ENCODE measurements around the gene C14orf132. TPM values are rescaled to one million over a fixed set of nuclear protein-coding genes. Genes with fewer than 3 reads are reported as not detected.

C14orf132 gene
- polyA plus RNA-seq, 2 donors = 4.2 to 5.9 TPM

GRCh38 chr14:96102081-96102856, 63.1 kb downstream of the C14orf132 start:
- no peaks in the 10 kb centered on the region for H3K9me3 ChIP-seq (ENCODE audit: control insufficient read depth in 2 of 2, insufficient read depth in 1 of 2, low read depth in 1 of 2, low read length in 1 of 2)
- peaks cover 2 to 5% of the 10 kb centered on the region in 2 donors for H3K4me1 ChIP-seq (ENCODE audit: control insufficient read depth in 2 of 2, insufficient read depth in 2 of 2, low read length in 1 of 2)
- WGBS, 2 donors = 67 to 68% methylated on average over 3 of the region's 3 CpGs
- no peaks in the 10 kb centered on the region for H3K27me3 ChIP-seq (ENCODE audit: control insufficient read depth in 1 of 2, insufficient read depth in 2 of 2, low read length in 2 of 2)
- no peak overlapping the region for H3K27ac ChIP-seq (ENCODE audit: low read depth in 2 of 2, low read length in 1 of 2)
- no peak overlapping the region for H3K4me3 ChIP-seq (ENCODE audit: low read depth in 1 of 2, low read length in 2 of 2)
- H3K36me3 ChIP-seq (ENCODE audit: control insufficient read depth in 2 of 2, insufficient read depth in 2 of 2, low read length in 1 of 2) = no peaks in the 10 kb centered on the region

GRCh38 chr14:96103075-96103474, 63.9 kb downstream of the C14orf132 start:
- Histone ChIP-seq H3K36me3 (ENCODE audit: control insufficient read depth in 2 of 2, insufficient read depth in 2 of 2, low read length in 1 of 2) (no peaks in the 10 kb centered on the region), H3K4me3 (ENCODE audit: low read depth in 1 of 2, low read length in 2 of 2) (no peak overlapping the region), H3K27ac (ENCODE audit: low read depth in 2 of 2, low read length in 1 of 2) (no peak overlapping the region), H3K27me3 (ENCODE audit: control insufficient read depth in 1 of 2, insufficient read depth in 2 of 2, low read length in 2 of 2) (no peaks in the 10 kb centered on the region), H3K9me3 (ENCODE audit: control insufficient read depth in 2 of 2, insufficient read depth in 1 of 2, low read depth in 1 of 2, low read length in 1 of 2) (no peaks in the 10 kb centered on the region), H3K4me1 (ENCODE audit: control insufficient read depth in 2 of 2, insufficient read depth in 2 of 2, low read length in 1 of 2) (peaks cover 2 to 5% of the 10 kb centered on the region in 2 donors)
- 75 to 79% methylated on average over 2 of the region's 2 CpGs for WGBS, 2 donors

GRCh38 chr14:96103560-96104460, 64.6 kb downstream of the C14orf132 start:
- Histone ChIP-seq H3K27ac (ENCODE audit: low read depth in 2 of 2, low read length in 1 of 2) (peak overlapping the region in 1 of 2 donors; percentile 57), H3K4me1 (ENCODE audit: control insufficient read depth in 2 of 2, insufficient read depth in 2 of 2, low read length in 1 of 2) (peaks cover 2 to 5% of the 10 kb centered on the region in 2 donors), H3K9me3 (ENCODE audit: control insufficient read depth in 2 of 2, insufficient read depth in 1 of 2, low read depth in 1 of 2, low read length in 1 of 2) (no peaks in the 10 kb centered on the region), H3K4me3 (ENCODE audit: low read depth in 1 of 2, low read length in 2 of 2) (no peak overlapping the region), H3K36me3 (ENCODE audit: control insufficient read depth in 2 of 2, insufficient read depth in 2 of 2, low read length in 1 of 2) (no peaks in the 10 kb centered on the region), H3K27me3 (ENCODE audit: control insufficient read depth in 1 of 2, insufficient read depth in 2 of 2, low read length in 2 of 2) (no peaks in the 10 kb centered on the region)
- WGBS, 2 donors = 93 to 94% methylated on average over 6 of the region's 6 CpGs

DNA sequence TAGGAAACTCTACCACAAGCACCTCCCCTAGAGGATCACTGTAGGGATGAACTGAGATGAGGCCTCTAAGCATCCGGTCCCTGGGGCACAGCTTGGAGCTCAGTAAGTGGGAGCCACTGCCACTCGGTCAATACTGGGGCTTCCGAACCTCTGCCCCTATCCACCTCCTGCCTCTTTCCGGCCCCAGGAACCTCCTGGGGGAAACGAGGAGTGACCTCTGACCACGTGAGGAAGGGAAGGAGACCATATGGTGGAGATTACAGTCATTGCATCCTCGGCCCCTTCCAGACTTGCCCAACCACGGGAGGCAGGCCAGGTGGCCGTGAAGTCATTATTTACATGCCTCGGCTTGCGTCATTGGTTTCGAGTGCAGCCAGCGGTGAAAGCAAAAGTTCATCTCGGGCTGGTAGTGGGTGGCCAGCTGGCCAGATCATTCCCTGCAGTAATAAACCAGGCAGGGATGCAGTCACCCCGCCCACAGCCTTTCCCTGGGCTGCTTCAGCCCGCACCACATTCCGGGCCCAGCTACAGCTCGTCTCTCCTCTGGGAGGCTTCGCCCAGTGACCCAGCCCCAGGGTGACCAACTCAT, 65.4 kb downstream of the C14orf132 start:
- no peaks in the 10 kb centered on the region for H3K36me3 ChIP-seq (ENCODE audit: control insufficient read depth in 2 of 2, insufficient read depth in 2 of 2, low read length in 1 of 2)
- 34 to 35% methylated on average over 19 of the region's 19 CpGs for WGBS, 2 donors
- no peaks in the 10 kb centered on the region for H3K27me3 ChIP-seq (ENCODE audit: control insufficient read depth in 1 of 2, insufficient read depth in 2 of 2, low read length in 2 of 2)
- no peaks in the 10 kb centered on the region for H3K9me3 ChIP-seq (ENCODE audit: control insufficient read depth in 2 of 2, insufficient read depth in 1 of 2, low read depth in 1 of 2, low read length in 1 of 2)
- H3K4me1 ChIP-seq (ENCODE audit: control insufficient read depth in 2 of 2, insufficient read depth in 2 of 2, low read length in 1 of 2) = peaks cover 2 to 5% of the 10 kb centered on the region in 2 donors
- H3K27ac ChIP-seq (ENCODE audit: low read depth in 2 of 2, low read length in 1 of 2) = peak overlapping the region; percentile 39 to 57
- H3K4me3 ChIP-seq (ENCODE audit: low read depth in 1 of 2, low read length in 2 of 2) = no peak overlapping the region

GRCh38 chr14:96105089-96105925, 66.1 kb downstream of the C14orf132 start:
- H3K4me1 ChIP-seq (ENCODE audit: control insufficient read depth in 2 of 2, insufficient read depth in 2 of 2, low read length in 1 of 2) = peaks cover 0 to 5% of the 10 kb centered on the region in 2 donors
- H3K9me3 ChIP-seq (ENCODE audit: control insufficient read depth in 2 of 2, insufficient read depth in 1 of 2, low read depth in 1 of 2, low read length in 1 of 2) = no peaks in the 10 kb centered on the region
- no peak overlapping the region for H3K4me3 ChIP-seq (ENCODE audit: low read depth in 1 of 2, low read length in 2 of 2)
- WGBS, 2 donors = 79 to 86% methylated on average over 16 of the region's 16 CpGs
- peak overlapping the region; percentile 39 to 43 for H3K27ac ChIP-seq (ENCODE audit: low read depth in 2 of 2, low read length in 1 of 2)
- H3K36me3 ChIP-seq (ENCODE audit: control insufficient read depth in 2 of 2, insufficient read depth in 2 of 2, low read length in 1 of 2) = no peaks in the 10 kb centered on the region
- H3K27me3 ChIP-seq (ENCODE audit: control insufficient read depth in 1 of 2, insufficient read depth in 2 of 2, low read length in 2 of 2) = no peaks in the 10 kb centered on the region

- Histone ChIP-seq H3K27ac (ENCODE audit: low read depth in 2 of 2, low read length in 1 of 2) (peak overlapping the region in 1 of 2 donors; percentile 43), H3K27me3 (ENCODE audit: control insufficient read depth in 1 of 2, insufficient read depth in 2 of 2, low read length in 2 of 2) (no peaks in the 10 kb centered on the region), H3K4me1 (ENCODE audit: control insufficient read depth in 2 of 2, insufficient read depth in 2 of 2, low read length in 1 of 2) (peaks cover 0 to 5% of the 10 kb centered on the region in 2 donors), H3K9me3 (ENCODE audit: control insufficient read depth in 2 of 2, insufficient read depth in 1 of 2, low read depth in 1 of 2, low read length in 1 of 2) (no peaks in the 10 kb centered on the region), H3K36me3 (ENCODE audit: control insufficient read depth in 2 of 2, insufficient read depth in 2 of 2, low read length in 1 of 2) (no peaks in the 10 kb centered on the region), H3K4me3 (ENCODE audit: low read depth in 1 of 2, low read length in 2 of 2) (no peak overlapping the region)
- 58 to 60% methylated on average over 15 of the region's 15 CpGs for WGBS, 2 donors
These were observed 66.8 kb downstream of the C14orf132 start for GRCh38 chr14:96105926-96106441.

- Histone ChIP-seq H3K4me1 (ENCODE audit: control insufficient read depth in 2 of 2, insufficient read depth in 2 of 2, low read length in 1 of 2) (peaks cover 0 to 5% of the 10 kb centered on the region in 2 donors), H3K4me3 (ENCODE audit: low read depth in 1 of 2, low read length in 2 of 2) (no peak overlapping the region), H3K27me3 (ENCODE audit: control insufficient read depth in 1 of 2, insufficient read depth in 2 of 2, low read length in 2 of 2) (no peaks in the 10 kb centered on the region), H3K27ac (ENCODE audit: low read depth in 2 of 2, low read length in 1 of 2) (no peak overlapping the region), H3K9me3 (ENCODE audit: control insufficient read depth in 2 of 2, insufficient read depth in 1 of 2, low read depth in 1 of 2, low read length in 1 of 2) (no peaks in the 10 kb centered on the region), H3K36me3 (ENCODE audit: control insufficient read depth in 2 of 2, insufficient read depth in 2 of 2, low read length in 1 of 2) (no peaks in the 10 kb centered on the region)
- WGBS, 2 donors = 84 to 90% methylated on average over 6 of the region's 6 CpGs
These were observed 67.7 kb downstream of the C14orf132 start for GRCh38 chr14:96106891-96107290.

- 74 to 81% methylated on average over 5 of the region's 5 CpGs for WGBS, 2 donors
These were observed 69.1 kb downstream of the C14orf132 start for GRCh38 chr14:96108061-96108795.

More at GRCh38 chr14:96108061-96108795, 69.1 kb downstream of the C14orf132 start:
- Histone ChIP-seq H3K9me3 (ENCODE audit: control insufficient read depth in 2 of 2, insufficient read depth in 1 of 2, low read depth in 1 of 2, low read length in 1 of 2) (no peaks in the 10 kb centered on the region), H3K27me3 (ENCODE audit: control insufficient read depth in 1 of 2, insufficient read depth in 2 of 2, low read length in 2 of 2) (no peaks in the 10 kb centered on the region), H3K36me3 (ENCODE audit: control insufficient read depth in 2 of 2, insufficient read depth in 2 of 2, low read length in 1 of 2) (no peaks in the 10 kb centered on the region), H3K27ac (ENCODE audit: low read depth in 2 of 2, low read length in 1 of 2) (no peak overlapping the region), H3K4me3 (ENCODE audit: low read depth in 1 of 2, low read length in 2 of 2) (no peak overlapping the region), H3K4me1 (ENCODE audit: control insufficient read depth in 2 of 2, insufficient read depth in 2 of 2, low read length in 1 of 2) (peaks cover 0 to 5% of the 10 kb centered on the region in 2 donors)
